Ramos (cell line): ENCODE results near the gene DCAF16.
"Not testable (repeated sequence)": the region's sequence is repeated elsewhere in the genome, so short reads cannot be mapped to it uniquely, and the experiment has no call there.

Experiments
- in situ Hi-C: fragments of 300-500 bp; cut with MboI; formaldehyde crosslinking; loops from one replicate; pipeline ENCODE4 v1.14.3; 2022; ENCODE audit warnings: low sequenced_read_pairs; ENCODE audit not compliant: unreplicated experiment

DCAF16 gene

DNA sequence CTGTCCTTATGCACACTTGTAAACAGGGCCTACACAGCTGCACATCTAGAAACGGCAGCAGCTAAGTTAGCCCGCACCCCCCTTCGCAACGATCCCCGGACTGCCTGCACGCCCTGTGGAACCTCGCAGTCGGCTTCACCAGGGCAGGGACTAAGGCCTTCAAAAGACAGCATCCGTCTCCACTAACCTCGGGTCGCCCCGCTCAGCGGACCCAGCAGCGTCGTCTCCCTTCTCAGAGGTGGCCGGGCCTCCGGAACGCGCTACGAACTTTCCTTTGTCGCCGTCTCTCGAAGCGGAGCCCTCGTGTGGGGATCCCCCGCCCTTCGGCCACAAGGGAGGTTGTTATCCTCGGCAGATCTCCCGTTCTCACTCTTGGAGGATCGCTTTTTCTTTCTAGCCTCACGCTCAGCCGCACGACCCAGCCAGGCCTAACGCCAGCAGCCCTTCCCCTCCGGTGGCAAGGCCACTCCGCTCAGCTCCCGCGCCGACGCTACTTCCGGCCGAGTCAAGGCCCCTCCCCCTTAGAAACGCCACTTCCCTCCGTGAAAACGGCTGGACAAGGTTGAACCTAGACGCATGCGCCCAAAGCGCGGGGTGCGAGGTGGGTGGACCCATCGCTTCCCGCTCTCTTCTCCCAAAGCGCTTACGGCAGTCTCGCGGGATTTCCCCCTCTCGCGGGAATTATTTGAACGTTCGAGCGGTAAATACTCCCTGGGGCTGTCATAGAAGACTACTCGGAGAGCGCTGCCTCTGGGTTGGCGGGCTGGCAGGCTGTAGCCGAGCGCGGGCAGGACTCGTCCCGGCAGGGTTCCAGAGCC, at the start of gene DCAF16, which contains the start of gene NCAPG:
Gene DCAF16, minus strand, starts transcription at position 498 of the 818 bp plus-strand sequence. CDS start 6,616 bp downstream, outside the sequence.
Gene NCAPG, plus strand, starts transcription at position 720 of the 818 bp plus-strand sequence. CDS start 99 bp downstream, outside the sequence.
- in situ Hi-C loops: loop anchor here (10.0 kb wide), 1 partner anchor 236 kb away; the partner anchor contains the start of gene LAP3

DNA sequence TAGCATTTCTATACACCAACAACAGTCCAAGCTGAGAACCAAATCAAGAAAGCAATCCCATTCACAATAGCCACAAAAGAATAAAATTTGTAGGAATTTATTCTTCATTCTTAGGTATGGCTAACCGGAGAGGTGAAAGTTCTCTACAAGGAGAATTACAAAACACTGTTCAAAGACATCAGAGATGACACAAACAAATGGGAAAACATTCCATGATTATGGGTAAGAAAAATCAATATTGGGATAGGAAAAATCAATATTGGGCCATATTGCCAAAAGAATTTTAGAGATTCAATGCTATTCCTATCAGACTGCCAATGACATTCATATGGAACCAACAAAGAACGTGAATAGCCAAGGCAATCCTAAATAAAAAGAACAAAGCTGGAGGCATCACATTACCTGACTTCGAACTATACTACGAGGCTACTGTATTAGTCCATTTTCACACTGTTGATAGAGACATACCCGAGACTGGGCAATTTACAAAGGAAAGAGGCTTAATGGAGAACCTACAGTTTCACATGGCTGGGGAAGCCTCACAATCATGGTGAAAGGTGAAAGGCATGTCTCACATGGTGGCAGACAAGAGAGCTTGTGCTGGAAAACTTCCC, 49.3 kb upstream of the DCAF16 start:
- in situ Hi-C loops: no loop called here

DNA sequence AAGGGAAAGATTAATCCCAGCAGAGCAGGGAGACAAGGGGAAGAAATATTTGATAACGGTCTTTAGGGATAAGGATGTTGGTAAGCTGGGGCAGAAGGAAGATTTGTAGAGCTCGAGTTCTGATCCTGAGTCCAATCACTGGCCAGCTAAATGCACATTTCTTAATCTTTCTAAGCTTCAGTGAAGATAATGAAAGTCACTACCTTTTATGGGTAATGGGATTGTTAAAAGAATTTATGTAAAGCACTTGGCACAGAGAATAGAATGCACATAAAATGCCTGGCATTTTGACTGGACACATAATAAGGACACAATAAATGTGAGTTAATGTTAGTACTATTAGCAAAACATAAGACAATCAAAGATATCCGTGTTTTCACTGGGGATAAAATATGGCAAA, 43.5 kb upstream of the DCAF16 start:
- in situ Hi-C loops: no loop called here

DNA sequence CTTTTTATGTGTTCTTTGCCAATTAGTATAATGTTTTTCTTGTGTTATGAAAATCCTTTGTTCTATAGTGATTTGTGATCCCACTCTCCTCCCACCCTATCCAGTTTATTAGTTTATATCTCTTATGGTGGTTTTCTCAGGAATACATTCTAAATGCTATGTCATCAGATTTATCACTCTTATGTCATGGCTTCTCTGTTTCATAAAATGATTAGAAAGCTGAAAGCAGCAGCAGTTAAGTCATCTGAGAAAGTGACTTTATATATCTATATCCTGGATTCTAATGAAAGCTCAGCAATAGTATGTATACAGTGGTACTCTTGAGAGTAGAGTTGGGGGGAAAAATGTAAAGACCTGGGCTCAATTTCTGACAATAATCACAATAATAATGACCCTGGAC, 41.4 kb upstream of the DCAF16 start:
- in situ Hi-C loops: no loop called here

DNA sequence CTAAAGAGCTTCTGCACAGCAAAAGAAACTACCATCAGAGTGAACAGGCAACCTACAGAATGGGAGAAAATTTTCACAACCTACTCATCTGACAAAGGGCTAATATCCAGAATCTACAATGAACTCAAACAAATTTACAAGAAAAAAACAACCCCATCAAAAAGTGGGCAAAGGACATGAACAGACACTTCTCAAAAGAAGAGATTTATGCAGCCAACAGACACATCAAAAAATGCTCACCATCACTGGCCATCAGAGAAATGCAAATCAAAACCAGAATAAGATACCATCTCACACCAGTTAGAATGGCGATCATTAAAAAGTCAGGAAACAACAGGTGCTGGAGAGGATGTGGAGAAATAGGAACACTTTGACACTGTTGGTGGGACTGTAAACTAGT, 39.7 kb upstream of the DCAF16 start:
- in situ Hi-C loops: not testable (repeated sequence)

DNA sequence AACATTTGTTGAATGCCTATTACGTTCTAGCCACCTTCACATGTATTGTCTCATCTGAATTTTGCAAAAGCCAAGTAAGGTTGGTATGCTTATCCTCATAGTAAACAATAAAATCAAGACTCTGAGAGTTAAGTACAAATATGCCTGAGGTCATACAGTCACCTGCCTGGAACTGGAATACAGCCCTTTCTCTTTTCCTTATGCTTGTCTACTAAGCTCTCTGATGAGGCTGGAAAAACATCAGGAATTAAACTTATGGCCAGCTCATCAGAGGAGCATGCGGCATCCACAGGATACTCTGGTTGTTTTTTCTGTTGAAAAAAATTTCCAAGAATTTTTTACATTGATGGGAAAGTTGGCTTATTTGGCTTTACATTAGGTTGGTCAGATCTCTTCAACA, 35.7 kb upstream of the DCAF16 start:
- in situ Hi-C loops: no loop called here

DNA sequence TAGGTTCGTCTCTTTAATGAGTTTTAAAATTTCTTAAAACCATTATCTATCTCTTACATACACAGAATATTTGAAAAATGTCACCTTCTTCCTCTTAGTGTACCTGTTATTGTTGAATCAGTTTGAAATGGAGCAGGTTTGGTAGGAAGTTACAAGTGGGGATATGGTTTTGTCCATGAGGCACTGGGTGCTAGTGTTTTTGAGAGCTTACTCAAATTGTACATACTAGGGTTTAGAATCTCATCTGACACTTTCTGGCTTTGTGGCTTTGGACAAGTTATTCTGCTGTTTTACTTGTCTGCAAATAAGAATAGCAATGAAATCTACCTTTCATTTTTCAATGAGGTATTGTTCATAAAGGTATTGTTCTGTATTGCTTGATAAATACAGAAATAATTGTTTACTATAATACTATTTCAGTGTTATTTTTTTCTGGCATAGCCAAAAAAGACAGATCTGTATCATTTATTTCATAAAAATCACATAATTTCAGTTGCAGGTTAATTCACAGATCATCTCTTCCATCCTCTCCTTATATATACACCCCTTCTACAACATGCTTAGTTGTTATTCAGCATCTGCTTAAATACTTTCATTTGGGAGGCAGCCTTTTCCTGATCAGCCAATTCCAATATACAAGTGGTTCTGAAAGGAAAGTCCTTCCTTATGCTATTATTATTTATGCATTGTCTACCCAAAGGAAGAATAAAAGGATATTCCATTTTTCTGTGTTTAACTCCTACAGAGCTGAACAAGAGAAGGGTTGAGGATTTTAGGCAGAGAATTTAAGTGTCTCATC, 13.5 kb upstream of the DCAF16 start:
- in situ Hi-C loops: loop anchor here (10.0 kb wide), 1 partner anchor 201 kb away; the partner anchor contains the start of gene LCORL

DNA sequence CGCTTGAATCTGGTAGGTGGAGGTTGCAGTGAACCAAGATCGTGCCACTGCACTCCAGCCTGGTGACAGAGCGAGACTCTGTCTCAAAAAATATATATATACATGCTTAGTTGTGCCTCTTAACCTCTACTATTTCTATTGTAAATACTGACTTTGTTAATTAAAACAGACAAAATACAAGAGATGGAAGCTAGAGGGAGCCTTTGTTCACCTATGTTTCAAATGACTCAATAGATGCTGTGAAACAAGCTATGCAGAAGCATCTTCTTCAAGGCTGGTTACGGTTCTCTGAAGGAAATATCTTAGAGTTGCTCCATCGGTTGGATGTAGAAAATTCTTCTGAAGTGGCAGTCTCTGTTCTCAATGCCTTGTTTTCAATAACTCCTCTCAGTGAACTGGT, 6.5 kb upstream of the DCAF16 start:
- in situ Hi-C loops: loop anchor here (10.0 kb wide), 1 partner anchor 242 kb away; the partner anchor contains the start of gene LAP3

DNA sequence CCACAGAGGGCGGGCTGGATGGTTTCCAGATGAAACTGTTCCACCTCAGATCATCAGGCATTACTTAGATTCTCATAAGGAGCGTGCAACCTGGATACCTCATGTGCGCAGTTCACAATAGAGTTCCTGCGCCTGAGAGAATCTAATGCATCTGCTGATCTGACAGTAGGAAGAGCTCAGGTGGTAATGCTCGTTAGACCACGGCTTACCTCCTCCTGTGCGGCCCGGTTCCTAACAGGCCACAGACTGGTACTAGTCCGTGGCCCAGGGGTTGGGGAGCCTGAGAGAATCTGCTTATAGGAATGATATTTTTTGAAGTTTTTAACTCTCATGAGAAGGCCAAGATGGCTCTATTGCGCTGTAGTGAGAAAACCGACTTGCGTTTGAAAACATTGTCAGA, 5.6 kb upstream of the DCAF16 start:
- in situ Hi-C loops: loop anchor here (10.0 kb wide), 1 partner anchor 241 kb away; the partner anchor contains the start of gene LAP3

DNA sequence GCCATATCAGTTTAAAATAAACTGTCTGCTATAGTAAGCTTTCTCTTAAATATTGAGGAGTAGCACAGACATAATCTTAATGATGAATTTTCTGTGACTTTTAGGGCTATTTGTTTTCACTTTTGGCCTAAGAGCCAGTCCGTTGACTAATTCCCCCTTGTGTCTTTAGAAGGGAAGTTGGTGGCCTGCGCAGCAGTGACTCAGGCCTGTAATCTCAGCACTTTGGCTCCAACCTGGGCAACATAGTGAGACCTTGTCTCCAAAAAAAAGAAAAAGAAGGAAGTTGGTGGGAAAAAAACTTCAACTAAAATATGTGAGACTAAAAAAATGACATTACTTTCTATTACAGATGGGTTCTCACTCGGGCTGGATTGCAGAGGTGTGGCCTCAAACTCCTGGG, 3.6 kb upstream of the DCAF16 start:
- in situ Hi-C loops: loop anchor here (10.0 kb wide), 1 partner anchor 239 kb away; the partner anchor contains the start of gene LAP3

DNA sequence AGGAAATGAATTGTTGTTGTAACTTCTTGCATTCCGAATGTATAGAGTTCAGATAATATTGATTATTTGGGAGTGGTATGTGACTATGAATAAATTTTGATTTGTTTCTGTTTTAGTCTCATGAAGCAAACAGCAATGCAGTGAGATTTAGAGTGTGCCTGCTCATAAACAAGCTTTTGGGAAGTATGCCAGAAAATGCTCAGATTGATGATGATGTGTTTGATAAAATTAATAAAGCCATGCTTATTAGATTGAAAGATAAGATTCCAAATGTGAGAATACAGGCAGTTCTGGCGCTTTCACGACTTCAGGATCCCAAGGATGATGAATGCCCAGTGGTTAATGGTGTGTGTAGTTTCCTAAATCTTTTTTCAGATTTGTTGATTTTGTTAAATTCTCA, 2.2 kb upstream of the DCAF16 start:
- in situ Hi-C loops: loop anchor here (10.0 kb wide), 1 partner anchor 238 kb away; the partner anchor contains the start of gene LAP3

DNA sequence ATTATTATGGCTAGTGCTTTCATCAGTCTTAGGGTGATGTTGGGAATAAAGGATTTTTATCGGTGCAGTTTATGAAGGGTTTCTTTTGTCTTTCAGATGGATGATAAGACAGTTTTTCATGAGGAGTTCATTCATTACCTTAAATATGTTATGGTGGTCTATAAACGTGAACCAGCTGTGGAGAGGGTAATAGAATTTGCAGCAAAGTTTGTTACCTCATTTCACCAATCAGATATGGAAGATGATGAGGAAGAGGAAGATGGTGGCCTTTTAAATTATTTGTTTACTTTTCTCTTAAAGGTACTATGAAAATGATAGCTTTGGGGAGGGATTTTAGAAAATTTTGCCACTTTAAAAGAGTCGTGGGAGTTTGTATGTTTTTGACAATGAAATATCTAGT, 1.6 kb upstream of the DCAF16 start:
- in situ Hi-C loops: loop anchor here (10.0 kb wide), 1 partner anchor 237 kb away; the partner anchor contains the start of gene LAP3

DNA sequence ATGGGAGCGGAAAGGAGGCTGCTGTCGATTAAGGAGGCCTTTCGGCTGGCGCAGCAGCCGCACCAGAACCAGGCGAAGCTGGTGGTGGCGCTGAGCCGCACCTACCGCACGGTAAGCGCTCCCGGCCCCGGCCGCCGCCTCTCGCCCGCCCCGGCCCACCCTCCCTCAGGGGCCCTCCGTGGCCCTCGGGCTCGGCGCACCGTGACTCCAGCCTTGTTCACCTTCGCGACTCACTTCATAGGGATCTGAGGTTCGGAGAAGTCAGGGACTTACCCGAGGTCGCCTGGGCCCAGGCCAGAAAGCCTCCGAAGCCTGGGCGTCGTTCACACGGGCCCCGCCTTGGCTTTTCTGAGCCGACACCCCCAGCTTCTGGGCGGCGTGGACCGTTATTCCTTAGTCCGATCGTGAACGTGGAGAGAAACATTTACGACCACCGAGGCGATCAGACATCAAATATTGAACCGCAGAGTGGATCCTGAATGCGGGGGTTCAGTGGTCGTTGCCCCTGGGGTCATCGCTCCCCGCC, 584 bp upstream of the DCAF16 start:
- in situ Hi-C loops: loop anchor here (10.0 kb wide), 1 partner anchor 236 kb away; the partner anchor contains the start of gene LAP3

DNA sequence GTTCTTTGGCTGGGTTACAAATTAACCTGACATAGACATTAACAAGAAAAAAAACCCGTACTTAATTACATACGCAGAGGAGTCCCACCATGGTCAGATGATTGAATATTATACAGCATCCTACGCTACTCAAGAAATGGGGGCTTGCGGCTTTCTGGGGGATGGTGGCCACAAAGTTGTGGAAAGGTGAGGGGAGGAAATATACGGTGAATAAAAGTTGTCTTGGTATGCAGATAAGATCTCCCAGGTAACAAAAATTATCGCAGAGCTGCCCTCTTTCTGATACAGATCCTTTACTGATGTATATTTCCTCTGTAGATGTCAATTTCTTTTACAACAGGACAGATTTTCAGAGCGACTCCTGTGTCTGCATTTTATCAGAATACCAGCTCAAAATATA, 890 bp downstream of the DCAF16 start:
- in situ Hi-C loops: loop anchor here (10.0 kb wide), 2 partner anchors 235 to 255 kb away; partner anchors contain the start of gene LAP3

DNA sequence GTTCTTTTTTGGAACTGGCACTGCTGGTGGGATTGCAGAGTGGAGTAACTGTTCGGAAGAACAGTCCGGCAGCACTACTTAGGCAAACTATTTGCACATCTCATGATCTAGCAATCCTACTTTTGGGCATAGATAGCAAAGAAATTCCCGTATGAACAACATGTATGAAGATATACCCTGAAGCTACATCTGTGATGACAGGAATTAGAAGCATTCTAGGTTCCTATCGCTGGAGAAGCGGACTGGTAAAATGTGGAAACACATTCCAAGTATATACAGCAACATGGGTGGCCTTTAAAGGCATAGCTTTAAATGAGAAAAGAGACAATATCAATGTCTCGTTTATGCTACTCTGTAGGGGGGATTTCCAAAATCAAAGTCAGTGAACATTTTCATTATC, 3.1 kb downstream of the DCAF16 start:
- in situ Hi-C loops: loop anchor here (10.0 kb wide), 1 partner anchor 253 kb away; no protein-coding TSS in a partner anchor

DNA sequence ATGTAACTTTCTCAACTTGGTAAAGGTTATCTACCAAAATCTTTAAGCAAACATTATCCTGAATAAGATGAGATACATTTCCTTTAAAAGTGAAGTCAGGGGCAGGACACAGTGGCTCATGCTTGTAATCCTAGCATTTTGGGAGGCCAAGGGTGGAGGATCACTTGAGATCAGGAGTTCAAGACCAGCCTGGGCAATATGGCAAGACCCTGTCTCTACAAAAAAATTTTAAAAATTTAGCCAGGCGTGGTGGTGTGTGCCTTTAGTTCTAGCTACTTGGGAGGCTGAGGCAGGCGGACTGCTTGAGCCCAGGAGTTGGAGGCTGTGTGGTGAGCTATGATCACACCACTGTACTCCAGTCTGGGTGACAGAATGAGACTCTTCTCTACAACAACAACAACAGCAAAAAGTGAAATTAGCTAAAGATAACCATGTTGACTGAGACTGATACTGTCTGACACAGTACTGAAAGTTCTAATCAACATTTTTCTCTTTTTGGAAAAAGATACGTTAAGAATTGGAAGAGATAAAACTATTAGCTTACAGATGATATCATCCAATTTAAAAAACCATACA, 4.9 kb downstream of the DCAF16 start:
- in situ Hi-C loops: loop anchor here (10.0 kb wide), 1 partner anchor 251 kb away; no protein-coding TSS in a partner anchor

DNA sequence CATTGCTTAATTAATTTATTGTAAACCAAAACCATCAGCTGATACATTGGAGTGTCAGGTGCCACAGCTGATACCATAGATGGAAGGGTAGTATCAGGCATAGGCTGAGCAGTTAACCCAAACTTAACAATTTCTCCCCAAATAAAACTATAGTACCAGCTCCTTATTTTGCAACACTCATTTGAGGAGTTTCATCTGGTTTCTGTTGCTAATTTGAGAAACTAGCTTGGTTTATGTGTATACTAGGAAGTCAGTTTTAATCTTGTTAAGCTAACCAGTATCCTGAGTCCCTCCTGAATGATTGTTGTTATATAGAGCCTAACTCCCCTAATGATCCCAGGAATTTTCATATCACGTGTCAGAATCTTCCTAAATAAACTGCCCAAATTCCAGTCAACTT, 12.7 kb downstream of the DCAF16 start:
- in situ Hi-C loops: no loop called here

DNA sequence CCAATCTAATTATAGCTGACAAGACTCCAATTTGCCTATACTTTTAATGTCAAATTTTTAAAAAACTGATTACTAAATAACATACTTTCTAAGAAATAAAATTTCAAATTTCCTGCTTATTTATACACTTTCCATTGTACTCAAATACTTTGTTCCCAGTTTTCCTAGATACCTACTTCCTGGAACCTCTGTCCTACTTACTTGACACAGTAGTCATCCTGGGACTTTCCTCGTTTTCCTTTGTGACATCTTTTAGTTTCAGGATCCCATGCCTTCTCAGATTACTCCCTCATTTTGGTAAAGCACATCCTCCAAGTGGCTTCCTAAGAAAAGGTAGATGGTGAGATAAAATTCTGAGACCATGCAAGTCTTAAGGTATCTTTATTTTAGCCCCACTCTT, 15.8 kb downstream of the DCAF16 start:
- in situ Hi-C loops: no loop called here

DNA sequence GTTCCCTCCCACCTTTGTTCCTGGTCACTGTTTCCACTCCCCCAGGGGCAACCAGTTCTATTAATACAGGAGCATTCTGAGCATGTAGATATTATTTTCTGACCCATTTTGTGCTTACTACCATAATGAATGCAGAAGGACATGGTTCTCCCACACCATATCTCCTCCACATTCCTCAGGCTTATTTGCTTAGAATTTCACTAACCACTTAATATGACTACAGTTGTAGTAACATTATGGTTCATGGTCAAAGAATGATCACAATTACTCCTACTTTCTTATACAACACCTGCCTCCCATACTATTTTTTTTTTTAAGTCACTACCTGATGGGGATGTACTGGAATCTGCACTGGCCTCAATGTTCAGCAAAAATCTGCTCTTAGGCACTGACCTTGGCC, 21.6 kb downstream of the DCAF16 start:
- in situ Hi-C loops: no loop called here
